ENCODE data around the gene NFAT5. TPM values are rescaled to one million over a fixed set of nuclear protein-coding genes. Genes with fewer than 3 reads are reported as not detected.

The NFAT5 gene
- total RNA-seq, 5 donors from 2014 or later (not counting 1 experiment from before 2014, with no cell fraction given): 24.3 to 33.7 (median 27.8) TPM

- Mint-ChIP-seq H3K4me1 (peaks cover 21 to 40% (median 36%) of the 10 kb centered on the region in 3 donors), H3K27me3 (no peaks in the 10 kb centered on the region), H3K27ac (peak overlapping the region in 1 of 2 donors; percentile 34), H3K4me3 (no peak overlapping the region), H3K9me3 (no peaks in the 10 kb centered on the region), H3K36me3 (peaks cover 7% of the 10 kb centered on the region)
- WGBS (ENCODE audit: insufficient coverage): no CpG with 5 or more reads among the region's 7 CpGs
- Histone ChIP-seq H3K36me3 (ENCODE audit: control insufficient read depth in 2 of 2, extremely low read depth in 1 of 2, insufficient read depth in 1 of 2, low read length in 1 of 2) (no peaks in the 10 kb centered on the region), H3K27ac (ENCODE audit: low read length) (no peak overlapping the region), H3K9me3 (no peaks in the 10 kb centered on the region), H3K4me1 (ENCODE audit: control insufficient read depth in 1 of 2, extremely low read depth in 1 of 2, insufficient read depth in 2 of 2, low read length in 2 of 2) (peaks cover 0 to 2% of the 10 kb centered on the region in 2 experiments), H3K27me3 (replicated peaks in 1 of 2; ENCODE audit: control insufficient read depth in 2 of 2, extremely low read depth in 1 of 2, insufficient read depth in 2 of 2, low read length in 1 of 2) (no peaks in the 10 kb centered on the region), H3K4me3 (ENCODE audit: control insufficient read depth in 1 of 2, extremely low read depth in 1 of 2, low read length in 1 of 2) (no peak overlapping the region)
- DNase-seq: no peak
- ChIA-PET CTCF (no interaction called here), POLR2A (interaction anchor here in 1 of 2 donors (0.5 kb wide), 2 partner anchors 17 to 62 kb away, joined by 3 to 4 read pairs; no protein-coding TSS in a partner anchor)
- no peak for ATAC-seq (replicated peaks in 1 of 4)
Observed at GRCh38 chr16:69589434-69590269, 23.9 kb downstream of the NFAT5 start.

- ATAC-seq (replicated peaks in 1 of 4) (no peak), DNase-seq (no peak)
- Mint-ChIP-seq H3K4me3 (no peak overlapping the region), H3K27me3 (no peaks in the 10 kb centered on the region), H3K27ac (no peak overlapping the region), H3K9me3 (no peaks in the 10 kb centered on the region), H3K4me1 (peaks cover 16 to 45% (median 39%) of the 10 kb centered on the region in 3 donors), H3K36me3 (peaks cover 9% of the 10 kb centered on the region)
- ChIA-PET CTCF (no interaction called here), POLR2A (no interaction called here)
- no peaks in the 10 kb centered on the region for H3K36me3 ChIP-seq (ENCODE audit: control insufficient read depth in 2 of 2, extremely low read depth in 1 of 2, insufficient read depth in 1 of 2, low read length in 1 of 2)
- WGBS (ENCODE audit: insufficient coverage): no CpG with 5 or more reads among the region's 3 CpGs
- no peak overlapping the region for H3K27ac ChIP-seq (ENCODE audit: low read length)
- no peaks in the 10 kb centered on the region for H3K9me3 ChIP-seq
- no peak overlapping the region for H3K4me3 ChIP-seq (ENCODE audit: control insufficient read depth in 1 of 2, extremely low read depth in 1 of 2, low read length in 1 of 2)
- H3K4me1 ChIP-seq (ENCODE audit: control insufficient read depth in 1 of 2, extremely low read depth in 1 of 2, insufficient read depth in 2 of 2, low read length in 2 of 2): peaks cover 0 to 2% of the 10 kb centered on the region in 2 experiments
- H3K27me3 ChIP-seq (replicated peaks in 1 of 2; ENCODE audit: control insufficient read depth in 2 of 2, extremely low read depth in 1 of 2, insufficient read depth in 2 of 2, low read length in 1 of 2): no peaks in the 10 kb centered on the region
Observed at GRCh38 chr16:69590590-69590989, 24.8 kb downstream of the NFAT5 start.

GRCh38 chr16:69593751-69594255 lies 28.0 kb downstream of the NFAT5 start:
- no peaks in the 10 kb centered on the region for H3K9me3 Mint-ChIP-seq
- no peaks in the 10 kb centered on the region for H3K27me3 Mint-ChIP-seq
- CTCF ChIA-PET: interaction anchor here in 1 of 2 donors (0.6 kb wide), 1 partner anchor 21 kb away, joined by 4 read pairs; no protein-coding TSS in a partner anchor
- H3K36me3 ChIP-seq (ENCODE audit: control insufficient read depth in 2 of 2, extremely low read depth in 1 of 2, insufficient read depth in 1 of 2, low read length in 1 of 2): no peaks in the 10 kb centered on the region
- H3K36me3 Mint-ChIP-seq: peaks cover 7% of the 10 kb centered on the region
- ATAC-seq (replicated peaks in 1 of 4): no peak
- peaks cover 0 to 2% of the 10 kb centered on the region in 2 experiments for H3K4me1 ChIP-seq (ENCODE audit: control insufficient read depth in 1 of 2, extremely low read depth in 1 of 2, insufficient read depth in 2 of 2, low read length in 2 of 2)
- no peak for DNase-seq
- no peak overlapping the region for H3K4me3 ChIP-seq (ENCODE audit: control insufficient read depth in 1 of 2, extremely low read depth in 1 of 2, low read length in 1 of 2)
- H3K27me3 ChIP-seq (replicated peaks in 1 of 2; ENCODE audit: control insufficient read depth in 2 of 2, extremely low read depth in 1 of 2, insufficient read depth in 2 of 2, low read length in 1 of 2): no peaks in the 10 kb centered on the region
- no CpG with 5 or more reads among the region's 4 CpGs for WGBS (ENCODE audit: insufficient coverage)
- peaks cover 11 to 47% (median 42%) of the 10 kb centered on the region in 3 donors for H3K4me1 Mint-ChIP-seq
- no peak overlapping the region for H3K27ac ChIP-seq (ENCODE audit: low read length)
- POLR2A ChIA-PET: no interaction called here
- no peak overlapping the region for H3K27ac Mint-ChIP-seq
- no peaks in the 10 kb centered on the region for H3K9me3 ChIP-seq
- no peak overlapping the region for H3K4me3 Mint-ChIP-seq

GRCh38 chr16:69595127-69596036 lies 29.6 kb downstream of the NFAT5 start:
- ChIA-PET POLR2A (no interaction called here), CTCF (no interaction called here)
- Mint-ChIP-seq H3K27me3 (no peaks in the 10 kb centered on the region), H3K27ac (no peak overlapping the region), H3K36me3 (peaks cover 4% of the 10 kb centered on the region), H3K4me3 (no peak overlapping the region), H3K4me1 (peaks cover 24 to 53% (median 50%) of the 10 kb centered on the region in 3 donors), H3K9me3 (no peaks in the 10 kb centered on the region)
- Histone ChIP-seq H3K27ac (ENCODE audit: low read length) (no peak overlapping the region), H3K4me3 (ENCODE audit: control insufficient read depth in 1 of 2, extremely low read depth in 1 of 2, low read length in 1 of 2) (no peak overlapping the region), H3K9me3 (no peaks in the 10 kb centered on the region), H3K27me3 (replicated peaks in 1 of 2; ENCODE audit: control insufficient read depth in 2 of 2, extremely low read depth in 1 of 2, insufficient read depth in 2 of 2, low read length in 1 of 2) (no peaks in the 10 kb centered on the region), H3K36me3 (ENCODE audit: control insufficient read depth in 2 of 2, extremely low read depth in 1 of 2, insufficient read depth in 1 of 2, low read length in 1 of 2) (no peaks in the 10 kb centered on the region), H3K4me1 (ENCODE audit: control insufficient read depth in 1 of 2, extremely low read depth in 1 of 2, insufficient read depth in 2 of 2, low read length in 2 of 2) (peaks cover 0 to 2% of the 10 kb centered on the region in 2 experiments)
- WGBS (ENCODE audit: insufficient coverage): 83% methylated on average over 3 of the region's 8 CpGs
- no peak for DNase-seq
- no peak for ATAC-seq (replicated peaks in 1 of 4)

GRCh38 chr16:69596801-69597200 lies 31.0 kb downstream of the NFAT5 start:
- Mint-ChIP-seq H3K4me1 (peaks cover 27 to 51% (median 50%) of the 10 kb centered on the region in 3 donors), H3K9me3 (no peaks in the 10 kb centered on the region), H3K27ac (no peak overlapping the region), H3K4me3 (no peak overlapping the region), H3K27me3 (no peaks in the 10 kb centered on the region), H3K36me3 (peaks cover 4% of the 10 kb centered on the region)
- no peak for DNase-seq
- Histone ChIP-seq H3K27me3 (replicated peaks in 1 of 2; ENCODE audit: control insufficient read depth in 2 of 2, extremely low read depth in 1 of 2, insufficient read depth in 2 of 2, low read length in 1 of 2) (no peaks in the 10 kb centered on the region), H3K4me3 (ENCODE audit: control insufficient read depth in 1 of 2, extremely low read depth in 1 of 2, low read length in 1 of 2) (no peak overlapping the region), H3K27ac (ENCODE audit: low read length) (no peak overlapping the region), H3K36me3 (ENCODE audit: control insufficient read depth in 2 of 2, extremely low read depth in 1 of 2, insufficient read depth in 1 of 2, low read length in 1 of 2) (no peaks in the 10 kb centered on the region), H3K4me1 (ENCODE audit: control insufficient read depth in 1 of 2, extremely low read depth in 1 of 2, insufficient read depth in 2 of 2, low read length in 2 of 2) (peaks cover 0 to 2% of the 10 kb centered on the region in 2 experiments), H3K9me3 (no peaks in the 10 kb centered on the region)
- no peak for ATAC-seq (replicated peaks in 1 of 4)
- ChIA-PET POLR2A (no interaction called here), CTCF (interaction anchor here (0.6 to 0.7 kb wide), 4 partner anchors 14 to 928 kb away, joined by 3 to 6 read pairs (median 4); no protein-coding TSS in a partner anchor)

GRCh38 chr16:69598045-69598444 lies 32.3 kb downstream of the NFAT5 start:
- Histone ChIP-seq H3K36me3 (ENCODE audit: control insufficient read depth in 2 of 2, extremely low read depth in 1 of 2, insufficient read depth in 1 of 2, low read length in 1 of 2) (no peaks in the 10 kb centered on the region), H3K4me3 (ENCODE audit: control insufficient read depth in 1 of 2, extremely low read depth in 1 of 2, low read length in 1 of 2) (no peak overlapping the region), H3K4me1 (ENCODE audit: control insufficient read depth in 1 of 2, extremely low read depth in 1 of 2, insufficient read depth in 2 of 2, low read length in 2 of 2) (peaks cover 0 to 2% of the 10 kb centered on the region in 2 experiments), H3K27ac (ENCODE audit: low read length) (no peak overlapping the region), H3K9me3 (no peaks in the 10 kb centered on the region), H3K27me3 (replicated peaks in 1 of 2; ENCODE audit: control insufficient read depth in 2 of 2, extremely low read depth in 1 of 2, insufficient read depth in 2 of 2, low read length in 1 of 2) (no peaks in the 10 kb centered on the region)
- WGBS (ENCODE audit: insufficient coverage): no CpG with 5 or more reads among the region's 5 CpGs
- Mint-ChIP-seq H3K4me1 (peaks cover 27 to 52% (median 50%) of the 10 kb centered on the region in 3 donors), H3K27ac (no peak overlapping the region), H3K36me3 (peaks cover 4% of the 10 kb centered on the region), H3K4me3 (no peak overlapping the region), H3K27me3 (no peaks in the 10 kb centered on the region), H3K9me3 (no peaks in the 10 kb centered on the region)
- ChIA-PET POLR2A (interaction anchor here (0.5 to 0.6 kb wide), 2 partner anchors 59 to 1784 kb away, joined by 5 to 6 read pairs; no protein-coding TSS in a partner anchor), CTCF (interaction anchor here (0.6 to 0.8 kb wide), 2 partner anchors 15 to 776 kb away, joined by 3 to 9 read pairs; no protein-coding TSS in a partner anchor)
- DNase-seq (no peak), ATAC-seq (replicated peaks in 1 of 4) (no peak)
